H1 (cell line): ENCODE results near the gene CACNA2D3. TPM values are rescaled to one million over a fixed set of nuclear protein-coding genes. Genes with fewer than 3 reads are reported as not detected.

Experiments
- CTCF ChIA-PET: fragments of 300-600 bp; sonication (Branson Sonifier 250); formaldehyde crosslinking; loops from one replicate; lab custom pipeline; 2021; ENCODE audit not compliant: partially characterized antibody; lab: Charles Lee
- POLR2A ChIA-PET: fragments of 300-600 bp; sonication (Branson Sonifier 250); formaldehyde crosslinking; loops from one replicate; lab custom pipeline; 2021; ENCODE audit warnings: inconsistent platforms; ENCODE audit not compliant: partially characterized antibody; lab: Charles Lee
- DNase-seq, 2 experiments: peaks; one replicate each; pipeline versions ENCODE4 v3.0.0 to v3.0.0-alpha.2; 2010 to 2022; ENCODE audit warnings: low spot score in 2 of 2, low read depth in 1 of 2, mixed read lengths in 1 of 2
- FAIRE-seq: peaks from 2 replicates; lab custom pipeline; 2011; peaks lifted over from hg19 to GRCh38; lab: Jason Lieb, UNC
- H2AFZ ChIP-seq: 2 replicates; pipeline ENCODE4 v1.8.1; 2012; ENCODE audit warnings: low read length, inconsistent platforms
- H2AK5ac ChIP-seq: 2 replicates; pipeline ENCODE4 v1.6.1; 2013; ENCODE audit warnings: low read depth, low read length
- H2BK120ac ChIP-seq: replicated peaks from 2 replicates; pipeline ENCODE3; 2013; ENCODE audit warnings: low read depth, low read length, inconsistent platforms
- H2BK12ac ChIP-seq: 2 replicates; pipeline ENCODE4 v1.6.1; 2013; ENCODE audit warnings: low read depth, low read length
- H2BK15ac ChIP-seq: 2 replicates; pipeline ENCODE4 v1.6.1; 2013; ENCODE audit warnings: low read length
- H2BK20ac ChIP-seq: 2 replicates; pipeline ENCODE4 v1.6.1; 2013; ENCODE audit warnings: low read length
- H2BK5ac ChIP-seq: 2 replicates; pipeline ENCODE4 v1.6.1; 2013; ENCODE audit warnings: low read depth, low read length
- H3K14ac ChIP-seq: 2 replicates; pipeline ENCODE4 v1.6.1; 2013; ENCODE audit warnings: inconsistent platforms; ENCODE audit not compliant: insufficient read length
- H3K18ac ChIP-seq: 2 replicates; pipeline ENCODE4 v1.6.1; 2013; ENCODE audit warnings: low read length; ENCODE audit errors: extremely low read depth
- H3K23ac ChIP-seq: 2 replicates; pipeline ENCODE4 v1.6.1; 2013; ENCODE audit warnings: inconsistent platforms; ENCODE audit not compliant: insufficient read length
- H3K23me2 ChIP-seq: 2 replicates; pipeline ENCODE4 v1.6.1; 2013; ENCODE audit warnings: low read depth, low read length
- H3K27ac ChIP-seq: 2 replicates; pipeline ENCODE4 v1.6.1; 2011; ENCODE audit warnings: low read depth, low read length, inconsistent platforms
- H3K27me3 ChIP-seq, 4 experiments: replicated peaks in 1 of 4; 1 replicate in 1 of 4; 2 replicates in 3 of 4; pipeline versions ENCODE4 v1.6.1 to v1.8.1; 2011 to 2013; ENCODE audit warnings: low read length in 3 of 4, mild to moderate bottlenecking in 3 of 4, inconsistent platforms in 2 of 4, mixed read lengths in 2 of 4, moderate library complexity in 1 of 4; ENCODE audit not compliant: control insufficient read depth in 3 of 4, insufficient read depth in 3 of 4; ENCODE audit errors: extremely low read depth in 1 of 4
- H3K36me3 ChIP-seq, 4 experiments: 2 replicates each; pipeline versions ENCODE4 v1.6.1 to v1.8.1; 2011 to 2013; ENCODE audit warnings: mild to moderate bottlenecking in 4 of 4, low read length in 3 of 4, moderate library complexity in 2 of 4, control low read depth in 1 of 4, inconsistent platforms in 1 of 4; ENCODE audit not compliant: insufficient read depth in 4 of 4, control insufficient read depth in 2 of 4
- H3K4ac ChIP-seq: replicated peaks from 2 replicates; pipeline ENCODE3; 2013; ENCODE audit warnings: low read length, low read depth, mixed read lengths, inconsistent platforms; ENCODE audit not compliant: insufficient read length
- H3K4me1 ChIP-seq, 4 experiments: replicated peaks in 1 of 4; 1 replicate in 1 of 4; 2 replicates in 3 of 4; pipeline versions ENCODE4 v1.6.1 to v1.8.1; 2011 to 2013; ENCODE audit warnings: low read length in 3 of 4, inconsistent platforms in 2 of 4, mixed read lengths in 1 of 4; ENCODE audit not compliant: insufficient read depth in 4 of 4, control insufficient read depth in 3 of 4
- H3K4me2 ChIP-seq, 2 experiments: 2 replicates each; pipeline versions ENCODE4 v1.6.1 to v1.8.1; 2011 to 2013; ENCODE audit warnings: low read depth in 2 of 2, low read length in 2 of 2, control low read depth in 1 of 2, inconsistent platforms in 1 of 2, mild to moderate bottlenecking in 1 of 2; ENCODE audit not compliant: insufficient read depth in 1 of 2
- H3K4me3 ChIP-seq, 4 experiments: fragments of 200-600, 300-600 bp in 1 of 4; sonication (generic), shearing (Covaris generic), sonication (Bioruptor Twin) in 1 of 4; 2 replicates each; pipeline versions ENCODE4 v1.5.1 to v1.8.1; 2011 to 2016; ENCODE audit warnings: low read length in 4 of 4, low read depth in 3 of 4, control low read depth in 2 of 4, inconsistent platforms in 2 of 4, mild to moderate bottlenecking in 2 of 4, mixed read lengths in 1 of 4, moderate library complexity in 1 of 4; ENCODE audit not compliant: insufficient read depth in 2 of 4; ENCODE audit errors: extremely low read depth in 1 of 4
- H3K56ac ChIP-seq: replicated peaks from 2 replicates; pipeline ENCODE3; 2013; ENCODE audit warnings: low read depth, mild to moderate bottlenecking, mixed read lengths, low read length, inconsistent platforms; ENCODE audit not compliant: insufficient read length
- H3K79me1 ChIP-seq: 2 replicates; pipeline ENCODE4 v1.6.1; 2013; ENCODE audit warnings: low read depth, low read length, control low read depth
- H3K79me2 ChIP-seq, 2 experiments: 2 replicates each; pipeline versions ENCODE4 v1.6.1 to v1.8.1; 2012 to 2013; ENCODE audit warnings: low read length in 2 of 2, mild to moderate bottlenecking in 2 of 2, inconsistent platforms in 1 of 2; ENCODE audit not compliant: insufficient read depth in 2 of 2, control insufficient read depth in 1 of 2
- H3K9ac ChIP-seq, 4 experiments: replicated peaks in 1 of 4; 1 replicate in 1 of 4; 2 replicates in 3 of 4; pipeline versions ENCODE4 v1.6.1 to v1.8.1; 2011 to 2013; ENCODE audit warnings: low read depth in 3 of 4, low read length in 3 of 4, control low read depth in 2 of 4, mild to moderate bottlenecking in 2 of 4, moderate library complexity in 2 of 4, inconsistent platforms in 1 of 4; ENCODE audit errors: extremely low read depth in 1 of 4
- H3K9me3 ChIP-seq, 2 experiments: 2 replicates each; pipeline versions ENCODE4 v1.6.1 to v1.8.1; 2012 to 2013; ENCODE audit warnings: mild to moderate bottlenecking in 2 of 2, moderate library complexity in 2 of 2, control low read depth in 1 of 2, inconsistent platforms in 1 of 2, low read depth in 1 of 2, low read length in 1 of 2, mixed read lengths in 1 of 2; ENCODE audit not compliant: insufficient read depth in 2 of 2
- H4K20me1 ChIP-seq, 2 experiments: replicated peaks in 1 of 2; 2 replicates each; pipeline versions ENCODE3 to v1.8.1; 2011 to 2013; ENCODE audit warnings: inconsistent platforms in 2 of 2, low read length in 2 of 2, mild to moderate bottlenecking in 1 of 2; ENCODE audit not compliant: insufficient read depth in 2 of 2, control insufficient read depth in 1 of 2
- H4K5ac ChIP-seq: 2 replicates; pipeline ENCODE4 v1.6.1; 2013; ENCODE audit warnings: low read length, low read depth, mixed read lengths, inconsistent platforms; ENCODE audit not compliant: insufficient read length
- H4K8ac ChIP-seq: 2 replicates; pipeline ENCODE4 v1.8.0; 2013; ENCODE audit warnings: mild to moderate bottlenecking, moderate library complexity, low read length, inconsistent platforms; ENCODE audit not compliant: insufficient read depth; ENCODE audit errors: extremely low read depth
- H4K91ac ChIP-seq: replicated peaks from 2 replicates; pipeline ENCODE3; 2013; ENCODE audit warnings: low read length, mixed read lengths, inconsistent platforms; ENCODE audit not compliant: insufficient read length
- GABPA ChIP-seq: IDR thresholded peaks from 2 replicates; pipeline ENCODE4 v1.6.1; 2011; ENCODE audit warnings: mild to moderate bottlenecking, low read length, moderate library complexity, borderline replicate concordance; ENCODE audit not compliant: insufficient read depth
- HDAC6 ChIP-seq: IDR thresholded peaks from one replicate; pipeline ENCODE4 v1.7.1; 2012; ENCODE audit warnings: low read depth, mild to moderate bottlenecking, inconsistent platforms, low read length, moderate library complexity
- KDM1A ChIP-seq: fragments of 200-600, 300-600 bp; sonication (generic); IDR thresholded peaks from 2 replicates; pipeline ENCODE4 v1.7.1; 2016; ENCODE audit warnings: mild to moderate bottlenecking, low read length, borderline replicate concordance
- ZNF274 ChIP-seq: IDR thresholded peaks from 2 replicates; pipeline ENCODE4 v1.7.0; 2012; ENCODE audit warnings: low read length, borderline replicate concordance; ENCODE audit errors: extremely low read depth
- WGBS, 2 experiments: shearing (Covaris generic) in 1 of 2; methylation state at CpG; one replicate each; pipeline versions ENCODE4 v1.1.6 to v1.1.7; 2013 to 2015; ENCODE audit warnings: low lambda C conversion rate in 2 of 2, mixed read lengths in 2 of 2, inconsistent platforms in 1 of 2, low coverage in 1 of 2, missing lambda C conversion rate in 1 of 2; ENCODE audit not compliant: insufficient replicate concordance in 2 of 2, insufficient coverage in 1 of 2, insufficient read length in 1 of 2; ENCODE audit errors: extremely low coverage in 1 of 2, missing lambda C conversion rate in 1 of 2; 5-methylcytosine and 5-hydroxymethylcytosine counted together
- polyA plus RNA-seq, 7 experiments: library from polyadenylated mRNA; depleted of rRNA in 3 of 7; stranded (reverse) in 5 of 7; unstranded in 2 of 7; fragments of >200 nt in 5 of 7; fragments of 200-250 nt in 2 of 7; gene quantifications; 1 replicate in 5 of 7; 2 replicates in 1 of 7; 4 replicates in 1 of 7; pipeline versions ENCODE4 v1.2.1 to v1.2.3, GENCODE V29; 2011 to 2013; ENCODE audit warnings: missing spikeins in 2 of 7, mixed read lengths in 2 of 7
- total RNA-seq: library from RNA; stranded (reverse); fragmentation: NEBNext Ultra II Directional; extraction: Animal tissue kit (Norgen Biotek cat#: 25700); gene quantifications from 2 replicates; pipeline ENCODE4 v1.2.1, GENCODE V29; 2021
- TF ChIP-seq, protein P1 (sequence below): IDR thresholded peaks from 2 replicates; pipeline ENCODE4 v1.6.1; 2011; ENCODE audit warnings: low read length, improper control_type of control experiment

CACNA2D3 gene
- total and polyA plus RNA-seq, 2 of the 8 experiments (the other 6 are each of a cell fraction or from before 2014, with no cell fraction given): 1.5 to 1.8 TPM

DNA sequence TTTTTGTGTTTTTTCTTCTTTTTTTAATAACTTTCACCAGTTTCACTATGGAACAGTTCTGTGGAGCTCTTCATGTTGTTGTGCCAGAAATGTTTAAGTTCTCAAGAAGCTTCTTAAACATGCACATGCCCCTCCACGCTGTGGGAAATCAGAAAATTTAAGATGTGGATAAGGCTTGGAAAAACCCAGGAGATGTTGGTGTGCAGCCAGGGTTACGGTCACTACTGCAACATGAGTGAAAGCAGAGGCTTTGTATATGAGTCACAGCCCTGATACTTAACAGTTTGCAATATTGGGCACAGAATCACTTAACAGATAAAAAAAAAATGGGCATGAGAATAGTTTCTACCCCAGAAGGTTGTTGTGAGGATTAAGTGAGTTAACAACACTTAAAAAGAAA is 405.6 kb downstream of the CACNA2D3 start:
- H2BK15ac ChIP-seq: no peak overlapping the region
- H3K23me2 ChIP-seq: no peaks in the 10 kb centered on the region
- DNase-seq (no peak), FAIRE-seq (no peak)
- H2AK5ac ChIP-seq: no peak overlapping the region
- H2BK120ac ChIP-seq: no peak overlapping the region
- H3K4me3 ChIP-seq: no peak overlapping the region
- H2BK12ac ChIP-seq: no peak overlapping the region
- no peak overlapping the region for H4K5ac ChIP-seq
- no peak overlapping the region for H3K18ac ChIP-seq
- H3K79me2 ChIP-seq: no peaks in the 10 kb centered on the region
- no peak overlapping the region for H4K91ac ChIP-seq
- no peaks in the 10 kb centered on the region for H4K20me1 ChIP-seq
- CTCF ChIA-PET: interaction anchor here (1.1 to 3.2 kb wide), 5 partner anchors 8 to 381 kb away, joined by 3 to 14 read pairs (median 3); no protein-coding TSS in a partner anchor
- POLR2A ChIA-PET: interaction anchor here (1.1 to 1.3 kb wide), 2 partner anchors 22 to 104 kb away, joined by 3 read pairs; no protein-coding TSS in a partner anchor
- H3K27me3 ChIP-seq: no peaks in the 10 kb centered on the region
- 94% methylated on average over 2 of the region's 2 CpGs; no CpG with 5 or more reads in 1 of the 2 experiments for WGBS, 2 experiments
- no peak overlapping the region for H3K23ac ChIP-seq
- no peaks in the 10 kb centered on the region for H3K9me3 ChIP-seq
- H2BK20ac ChIP-seq: no peak overlapping the region
- no peak overlapping the region for H2AFZ ChIP-seq
- no peak overlapping the region for H3K56ac ChIP-seq
- H3K4ac ChIP-seq: no peak overlapping the region
- H3K27ac ChIP-seq: no peak overlapping the region
- H3K14ac ChIP-seq: no peak overlapping the region
- H4K8ac ChIP-seq: no peak overlapping the region
- no peaks in the 10 kb centered on the region for H3K79me1 ChIP-seq
- peaks cover 0 to 4% (median 0%) of the 10 kb centered on the region in 4 experiments; a peak in 1 of 7 replicates for H3K4me1 ChIP-seq
- no peak overlapping the region for H3K4me2 ChIP-seq
- H3K9ac ChIP-seq: no peak overlapping the region
- H2BK5ac ChIP-seq: no peak overlapping the region
- no peaks in the 10 kb centered on the region for H3K36me3 ChIP-seq
- TF ChIP-seq, protein P1, sequence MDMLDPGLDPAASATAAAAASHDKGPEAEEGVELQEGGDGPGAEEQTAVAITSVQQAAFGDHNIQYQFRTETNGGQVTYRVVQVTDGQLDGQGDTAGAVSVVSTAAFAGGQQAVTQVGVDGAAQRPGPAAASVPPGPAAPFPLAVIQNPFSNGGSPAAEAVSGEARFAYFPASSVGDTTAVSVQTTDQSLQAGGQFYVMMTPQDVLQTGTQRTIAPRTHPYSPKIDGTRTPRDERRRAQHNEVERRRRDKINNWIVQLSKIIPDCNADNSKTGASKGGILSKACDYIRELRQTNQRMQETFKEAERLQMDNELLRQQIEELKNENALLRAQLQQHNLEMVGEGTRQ: no peak
- no peak for TF ChIP-seq KDM1A
- TF ChIP-seq ZNF274: no peak
- no peak for TF ChIP-seq HDAC6
- no peak for TF ChIP-seq GABPA
